ENCODE measurements around the gene CLOCK.
A peak's percentile ranks its signal among the peaks of the same experiment; 100 is the strongest.

CLOCK gene

GRCh38 chr4:55574252-55574651 lies 27.5 kb upstream of the CLOCK start:
- no peak for DNase-seq (ENCODE audit: extremely low read depth, low read depth)
- no peak for TF ChIP-seq CTCF (IDR thresholded peaks at IDR 0.05; ENCODE audit: low read depth, low read length, missing control alignments)
- no peak overlapping the region for H3K4me3 ChIP-seq (replicated peaks; ENCODE audit: low read depth, low read length)

- no peak for TF ChIP-seq CTCF (IDR thresholded peaks at IDR 0.05; ENCODE audit: low read depth, low read length, missing control alignments)
- H3K4me3 ChIP-seq (replicated peaks; ENCODE audit: low read depth, low read length): no peak overlapping the region
- DNase-seq (ENCODE audit: extremely low read depth, low read depth): no peak
Measured at GRCh38 chr4:55571806-55572205, 25.1 kb upstream of the CLOCK start.

GRCh38 chr4:55568905-55569504 lies 22.3 kb upstream of the CLOCK start:
- TF ChIP-seq CTCF (IDR thresholded peaks at IDR 0.05; ENCODE audit: low read depth, low read length, missing control alignments): no peak
- H3K4me3 ChIP-seq (replicated peaks; ENCODE audit: low read depth, low read length): no peak overlapping the region
- DNase-seq (ENCODE audit: extremely low read depth, low read depth): no peak

GRCh38 chr4:55561889-55562288 lies 15.2 kb upstream of the CLOCK start:
- no peak for TF ChIP-seq CTCF (IDR thresholded peaks at IDR 0.05; ENCODE audit: low read depth, low read length, missing control alignments)
- no peak overlapping the region for H3K4me3 ChIP-seq (replicated peaks; ENCODE audit: low read depth, low read length)
- DNase-seq (ENCODE audit: extremely low read depth, low read depth): no peak

GRCh38 chr4:55560096-55560495 lies 13.4 kb upstream of the CLOCK start:
- TF ChIP-seq CTCF (IDR thresholded peaks at IDR 0.05; ENCODE audit: low read depth, low read length, missing control alignments): no peak
- H3K4me3 ChIP-seq (replicated peaks; ENCODE audit: low read depth, low read length): no peak overlapping the region
- DNase-seq (ENCODE audit: extremely low read depth, low read depth): no peak

- TF ChIP-seq CTCF (IDR thresholded peaks at IDR 0.05; ENCODE audit: low read depth, low read length, missing control alignments): peak; percentile 26
- DNase-seq (ENCODE audit: extremely low read depth, low read depth): no peak
- H3K4me3 ChIP-seq (replicated peaks; ENCODE audit: low read depth, low read length): no peak overlapping the region
Measured at GRCh38 chr4:55554453-55555030, 7.8 kb upstream of the CLOCK start.
